Left lung (tissue), 10 donors: Measurements from ENCODE around the gene KRT8. TPM values are rescaled to one million over a fixed set of nuclear protein-coding genes. Genes with fewer than 3 reads are reported as not detected.

Experiments
- ATAC-seq: fragments of 200-7000 bp; cut with Tn5 transposase; one replicate; pipeline ENCODE4 v1.9.1; 2020; ENCODE audit warnings: moderate library complexity
- DNase-seq, 4 donors: peaks; one replicate each; pipeline ENCODE4 v3.0.0-alpha.2; 2013 to 2020
- H3K27ac ChIP-seq, 2 donors: fragments of 200-600 bp; sonication (generic) in 1 of 2; one replicate each; pipeline versions ENCODE4 v1.5.0 to v1.8.0; 2020 to 2021
- H3K27me3 ChIP-seq, 2 donors: fragments of 200-600 bp; sonication (generic) in 1 of 2; one replicate each; pipeline versions ENCODE4 v1.5.0 to v1.8.0; 2020 to 2021
- H3K36me3 ChIP-seq, 2 donors: fragments of 200-600 bp; sonication (generic) in 1 of 2; one replicate each; pipeline versions ENCODE4 v1.5.0 to v1.8.0; 2020 to 2021
- H3K4me1 ChIP-seq, 2 donors: fragments of 200-600 bp; one replicate each; pipeline ENCODE4 v1.8.0; 2021
- H3K4me3 ChIP-seq, 2 donors: fragments of 200-600 bp; sonication (generic) in 1 of 2; one replicate each; pipeline versions ENCODE4 v1.5.0 to v1.8.0; 2020 to 2021; ENCODE audit warnings: mild to moderate bottlenecking in 1 of 2
- H3K9me3 ChIP-seq, 2 donors: fragments of 200-600 bp; sonication (generic) in 1 of 2; one replicate each; pipeline versions ENCODE4 v1.5.0 to v1.8.0; 2020 to 2021
- intact Hi-C, 2 donors: fragments of 100-400 bp; cut with DNase I; formaldehyde crosslinking; loops; one replicate each; pipeline versions ENCODE4 v1.11.2 to v1.14.2; 2022
- polyA plus RNA-seq, 6 donors: library from polyadenylated mRNA; unstranded; fragments of 120-200 nt; gene quantifications; one replicate each; pipeline ENCODE4 v1.2.1, GENCODE V29; 2013; ENCODE audit not compliant: insufficient read length in 6 of 6
- total RNA-seq, 2 donors: library from RNA; stranded (reverse); fragmentation: NEBNext Ultra II Directional; extraction: Animal tissue kit (Norgen Biotek cat#: 25700); gene quantifications; one replicate each; pipeline ENCODE4 v1.2.1, GENCODE V29; 2021
- TF ChIP-seq, protein P1 (sequence below), 2 donors: fragments of 200-600 bp; sonication (generic) in 1 of 2; IDR thresholded peaks; one replicate each; pipeline versions ENCODE4 v1.5.0 to v1.8.0; 2021; ENCODE audit warnings: antibody characterized with exemption in 2 of 2
- donor health status: DM: no; HTN: yes; CAD: no.
- donor health status: DM: no; HTN: no; CAD: no.

The KRT8 gene
- total and polyA plus RNA-seq, 8 donors = 159 to 1,126 (median 207) TPM

GRCh38 chr12:52870361-52871290, 34.2 kb downstream of the KRT8 start:
- intact Hi-C loops = no loop called here
- H3K27ac ChIP-seq = peak overlapping the region; percentile 10 to 58
- peaks cover 21 to 45% of the 10 kb centered on the region in 2 donors for H3K4me1 ChIP-seq
- ATAC-seq = peak; percentile 69
- peak in 3 of 4 donors; percentile 40 to 87 (median 62) for DNase-seq
- H3K36me3 ChIP-seq = no peaks in the 10 kb centered on the region
- no peaks in the 10 kb centered on the region for H3K9me3 ChIP-seq
- H3K27me3 ChIP-seq = peaks cover 0 to 5% of the 10 kb centered on the region in 2 donors
- TF ChIP-seq, protein P1, sequence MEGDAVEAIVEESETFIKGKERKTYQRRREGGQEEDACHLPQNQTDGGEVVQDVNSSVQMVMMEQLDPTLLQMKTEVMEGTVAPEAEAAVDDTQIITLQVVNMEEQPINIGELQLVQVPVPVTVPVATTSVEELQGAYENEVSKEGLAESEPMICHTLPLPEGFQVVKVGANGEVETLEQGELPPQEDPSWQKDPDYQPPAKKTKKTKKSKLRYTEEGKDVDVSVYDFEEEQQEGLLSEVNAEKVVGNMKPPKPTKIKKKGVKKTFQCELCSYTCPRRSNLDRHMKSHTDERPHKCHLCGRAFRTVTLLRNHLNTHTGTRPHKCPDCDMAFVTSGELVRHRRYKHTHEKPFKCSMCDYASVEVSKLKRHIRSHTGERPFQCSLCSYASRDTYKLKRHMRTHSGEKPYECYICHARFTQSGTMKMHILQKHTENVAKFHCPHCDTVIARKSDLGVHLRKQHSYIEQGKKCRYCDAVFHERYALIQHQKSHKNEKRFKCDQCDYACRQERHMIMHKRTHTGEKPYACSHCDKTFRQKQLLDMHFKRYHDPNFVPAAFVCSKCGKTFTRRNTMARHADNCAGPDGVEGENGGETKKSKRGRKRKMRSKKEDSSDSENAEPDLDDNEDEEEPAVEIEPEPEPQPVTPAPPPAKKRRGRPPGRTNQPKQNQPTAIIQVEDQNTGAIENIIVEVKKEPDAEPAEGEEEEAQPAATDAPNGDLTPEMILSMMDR (IDR thresholded peaks at IDR 0.05) = peak; percentile 56 to 76
- H3K4me3 ChIP-seq = no peak overlapping the region

- no peak overlapping the region for H3K27ac ChIP-seq
- peaks cover 7 to 27% of the 10 kb centered on the region in 2 donors for H3K4me1 ChIP-seq
- H3K36me3 ChIP-seq = no peaks in the 10 kb centered on the region
- peak; percentile 50 for ATAC-seq
- peak in 3 of 4 donors; percentile 28 to 84 (median 73) for DNase-seq
- intact Hi-C loops = loop anchor here in 1 of 2 donors (5.0 kb wide), 1 partner anchor 490 kb away; no protein-coding TSS in a partner anchor
- no peak overlapping the region for H3K4me3 ChIP-seq
- H3K27me3 ChIP-seq = no peaks in the 10 kb centered on the region
- TF ChIP-seq, protein P1 (IDR thresholded peaks at IDR 0.05) = no peak
- no peaks in the 10 kb centered on the region for H3K9me3 ChIP-seq
Observed at GRCh38 chr12:52867642-52868041, 37.2 kb downstream of the KRT8 start.

DNA sequence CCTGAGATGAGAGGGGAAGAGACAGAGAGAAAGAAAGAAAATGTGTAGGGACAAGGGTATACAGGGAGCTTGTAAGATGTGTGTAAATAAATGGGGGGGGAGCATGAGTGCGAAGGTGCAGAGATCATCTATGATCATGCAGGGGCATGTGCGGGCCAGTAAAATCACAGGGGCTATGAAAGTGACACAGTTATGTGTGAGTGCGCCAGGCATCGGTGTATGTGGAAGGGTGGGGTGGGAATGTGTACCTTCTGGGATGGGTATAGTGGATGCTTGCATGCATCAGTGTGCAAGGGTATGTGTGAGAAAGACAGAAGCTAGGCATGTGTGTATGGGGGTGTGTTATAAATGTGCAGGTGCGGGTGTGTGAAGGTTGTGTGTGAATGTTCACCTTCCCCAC, 37.7 kb downstream of the KRT8 start:
- ATAC-seq (no peak), DNase-seq (peak in 1 of 4 donors; percentile 13)
- intact Hi-C loops = loop anchor here in 1 of 2 donors (5.0 kb wide), 1 partner anchor 490 kb away; no protein-coding TSS in a partner anchor
- no peaks in the 10 kb centered on the region for H3K9me3 ChIP-seq
- H3K4me3 ChIP-seq = no peak overlapping the region
- H3K27ac ChIP-seq = no peak overlapping the region
- H3K36me3 ChIP-seq = no peaks in the 10 kb centered on the region
- peaks cover 7 to 24% of the 10 kb centered on the region in 2 donors for H3K4me1 ChIP-seq
- H3K27me3 ChIP-seq = no peaks in the 10 kb centered on the region
- TF ChIP-seq, protein P1 (IDR thresholded peaks at IDR 0.05) = no peak

DNA sequence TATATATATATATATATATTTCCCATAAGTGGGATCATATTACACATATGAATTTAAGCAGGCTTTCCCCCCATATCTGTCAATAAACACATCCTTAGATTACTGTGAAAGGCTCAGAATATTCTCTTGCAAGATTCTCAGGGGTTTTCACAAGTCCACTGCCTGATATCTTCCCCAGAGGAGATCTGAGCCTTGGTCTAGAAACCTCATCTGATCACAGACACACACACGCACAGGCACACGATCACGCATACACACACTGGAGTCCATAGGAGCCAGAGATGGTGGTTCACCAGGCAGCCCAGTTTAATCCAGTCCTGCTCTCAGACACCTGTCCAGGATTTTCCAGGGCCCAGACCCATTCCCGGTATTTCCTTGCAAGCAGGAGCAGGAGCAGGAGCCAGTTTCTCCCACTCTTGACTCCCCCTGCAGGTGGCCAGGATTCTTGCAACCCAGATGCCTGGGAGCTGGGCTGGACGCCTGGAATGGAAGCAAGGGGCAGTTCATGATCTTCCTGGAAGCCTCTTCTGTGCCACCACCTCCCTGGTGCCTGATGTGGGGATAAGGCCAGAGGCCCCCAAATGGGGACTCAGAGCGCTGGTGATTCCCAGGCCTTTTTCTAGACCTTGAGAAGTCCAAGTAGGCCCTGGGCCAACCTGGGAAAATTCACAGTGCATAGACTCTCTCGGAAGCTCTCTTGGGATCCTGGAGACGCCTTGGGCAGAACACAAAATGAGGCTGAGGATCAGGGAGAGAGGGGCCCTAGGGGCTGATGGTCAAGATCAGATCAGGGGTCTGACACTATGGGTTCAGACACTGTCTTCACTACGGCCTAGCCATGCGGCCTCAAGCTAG, 39.6 kb downstream of the KRT8 start:
- ATAC-seq (peak; percentile 92), DNase-seq (peak in 3 of 4 donors; percentile 62 to 78 (median 69))
- Histone ChIP-seq H3K9me3 (no peaks in the 10 kb centered on the region), H3K36me3 (no peaks in the 10 kb centered on the region), H3K4me3 (no peak overlapping the region), H3K27me3 (no peaks in the 10 kb centered on the region), H3K4me1 (peaks cover 0 to 9% of the 10 kb centered on the region in 2 donors), H3K27ac (no peak overlapping the region)
- TF ChIP-seq, protein P1 (IDR thresholded peaks at IDR 0.05) = peak; percentile 73 to 81
- intact Hi-C loops = loop anchor here in 1 of 2 donors (5.0 kb wide), 1 partner anchor 488 kb away; no protein-coding TSS in a partner anchor
